Measurements from ENCODE around the gene IRF5.

GRCh38 chr7:128903621-128904361 lies 33.9 kb upstream of the IRF5 start:
- TF ChIP-seq POLR2A (IDR thresholded peaks at IDR 0.05) (no peak), CTCF (IDR thresholded peaks at IDR 0.05) (no peak)

Measured in suprapubic skin (tissue), 3 donors.